CD4-positive, alpha-beta T cell treated with Interleukin-1 beta for 1 hour (primary cell): ENCODE results near the gene WIZ.

Experiments used
- DNase-seq, 2 donors: peaks; one replicate each; pipeline ENCODE4 v3.0.0-alpha.2; 2020 to 2022

WIZ gene

DNA sequence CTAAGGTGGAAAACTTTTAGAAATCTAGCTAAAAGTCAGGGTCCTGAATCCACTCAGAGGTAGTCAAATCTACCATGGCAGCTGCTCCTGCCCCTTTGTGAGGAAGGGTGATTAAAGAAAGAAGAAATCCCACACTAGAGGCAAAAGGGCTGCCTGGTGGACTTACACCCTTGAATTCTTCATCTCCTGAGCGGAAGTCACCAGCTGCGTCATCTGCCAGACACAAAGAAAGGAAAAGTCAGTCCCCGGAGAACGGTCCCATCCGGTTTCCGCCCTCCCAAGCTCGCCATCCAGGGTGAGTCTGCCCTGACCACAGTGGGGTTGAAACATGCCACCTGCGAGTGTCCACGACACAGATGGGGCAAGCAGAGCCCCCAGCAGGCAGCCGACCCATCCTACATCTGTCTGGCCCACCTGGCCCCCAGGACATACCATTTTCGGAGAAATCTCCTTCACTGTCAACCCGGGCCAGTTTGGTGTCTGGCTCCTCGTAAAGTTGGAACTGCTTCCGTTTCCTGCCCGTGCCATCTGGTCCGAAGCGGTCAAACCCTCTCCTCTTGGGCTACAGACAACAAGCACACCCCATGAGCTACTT is 77.9 kb downstream of the WIZ start:
- no peak for DNase-seq

DNA sequence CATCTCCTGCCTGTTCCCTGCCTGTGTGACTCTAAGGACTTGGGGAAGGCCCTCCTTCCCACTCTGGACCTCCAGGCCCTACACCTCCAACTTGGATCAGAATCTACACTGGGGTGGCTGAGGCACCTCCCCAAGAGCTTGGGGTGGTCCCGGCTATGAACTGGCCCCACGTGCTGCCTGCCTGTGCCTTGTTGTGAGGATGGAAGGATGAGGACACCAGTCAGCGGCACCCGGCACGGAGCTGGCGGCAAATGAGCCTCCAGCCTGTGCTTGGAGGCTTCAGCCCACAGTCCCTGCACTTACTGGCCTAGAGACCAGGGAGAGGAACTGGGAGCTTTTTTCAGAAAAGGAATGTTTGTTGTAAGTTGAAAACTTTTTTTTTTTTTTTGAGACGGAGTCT is 78.6 kb downstream of the WIZ start:
- no peak for DNase-seq
